K562 (cell line): ENCODE data around the gene LCE2D. TPM values are rescaled to one million over a fixed set of nuclear protein-coding genes. Genes with fewer than 3 reads are reported as not detected.

Experiments used
- ETV6 ChIP-seq, 3 experiments: fragments of 150-350 bp in 1 of 3; sonication (generic) in 1 of 3; formaldehyde crosslinking in 1 of 3; IDR thresholded peaks; 2 replicates each; pipeline versions ENCODE4 v1.6.1 to v1.8.0; 2014 to 2022; ENCODE audit warnings: borderline replicate concordance in 2 of 3, low read depth in 2 of 3, antibody characterized with exemption in 1 of 3, low read length in 1 of 3, mild to moderate bottlenecking in 1 of 3, missing genetic modification reagents in 1 of 3
- GABPA ChIP-seq: fragments of 200-800 bp; sonication (Bioruptor generic); conservative IDR thresholded peaks from 2 replicates; pipeline ENCODE4 v1.6.1; 2016; ENCODE audit warnings: low read depth, missing genetic modification characterization, missing compliant biosample characterization
- KLF16 ChIP-seq: IDR thresholded peaks from 2 replicates; pipeline ENCODE4 v1.6.1; 2016; ENCODE audit warnings: antibody characterized with exemption
- NEUROD1 ChIP-seq: fragments of 150-350 bp; IDR thresholded peaks from 2 replicates; pipeline ENCODE4 v1.6.1; 2014; ENCODE audit warnings: borderline replicate concordance, low read length, low read depth; ENCODE audit not compliant: partially characterized antibody
- RAD21 ChIP-seq, 2 experiments: fragments of 250-450 bp in 1 of 2; fragments of 450-650 bp in 1 of 2; sonication (Bioruptor Pico) in 1 of 2; formaldehyde crosslinking in 1 of 2; IDR thresholded peaks in 1 of 2; conservative IDR thresholded peaks in 1 of 2; 2 replicates each; pipeline versions ENCODE4 v1.4.0 to v1.8.0; 2020 to 2022; ENCODE audit warnings: mild to moderate bottlenecking in 2 of 2, moderate library complexity in 1 of 2
- U2AF1 ChIP-seq: fragments of 200-400 bp; formaldehyde crosslinking; optimal IDR thresholded peaks from 2 replicates; pipeline ENCODE3; 2017; ENCODE audit warnings: mild to moderate bottlenecking, low read depth, low read length, moderate library complexity
- ZNF384 ChIP-seq: IDR thresholded peaks from 2 replicates; pipeline ENCODE4 v1.6.1; 2012; ENCODE audit warnings: low read depth, low read length, improper control_type of control experiment
- polyA plus RNA-seq, 8 experiments: library from polyadenylated mRNA; depleted of rRNA in 4 of 8; stranded (reverse) in 5 of 8; unstranded in 3 of 8; fragments of >200 nt; fragmentation: Nextera tagmentation in 2 of 8; fragmentation: Illumina TruSeq in 1 of 8; extraction: Ambion mirVana in 2 of 8; extraction: Trizol in 1 of 8; gene quantifications; 2 replicates each; pipeline versions ENCODE4 v1.2.1 to v1.2.3, GENCODE V29; 2011 to 2014; ENCODE audit warnings: inconsistent platforms in 1 of 8, missing spikeins in 1 of 8
- total RNA-seq, 7 experiments: library from RNA; depleted of rRNA in 6 of 7; stranded (reverse); fragments of >200 nt in 6 of 7; fragmentation: Illumina TruSeq in 2 of 7; extraction: Trizol in 2 of 7; gene quantifications; 2 replicates each; pipeline versions ENCODE4 v1.2.1 to v1.2.3, GENCODE V29; 2011 to 2021; ENCODE audit warnings: low replicate concordance in 1 of 7
- TF ChIP-seq, protein P1 (sequence below): fragments of 450-650 bp; IDR thresholded peaks from 2 replicates; pipeline ENCODE4 v1.6.1; 2016; ENCODE audit warnings: low read depth
- TF ChIP-seq, protein P2 (sequence below): sonication (generic); formaldehyde crosslinking; IDR thresholded peaks from 2 replicates; pipeline ENCODE4 v1.8.0; 2022; ENCODE audit warnings: mild to moderate bottlenecking, missing genetic modification reagents
- TF ChIP-seq, protein P3 (sequence below), 2 experiments: fragments of 450-650 bp in 1 of 2; sonication (generic) in 1 of 2; formaldehyde crosslinking in 1 of 2; IDR thresholded peaks in 1 of 2; conservative IDR thresholded peaks in 1 of 2; 2 replicates each; pipeline versions ENCODE4 v1.6.1 to v1.8.1; 2016 to 2023; ENCODE audit warnings: mild to moderate bottlenecking in 2 of 2, moderate library complexity in 2 of 2, inconsistent platforms in 1 of 2, missing genetic modification reagents in 1 of 2
- TF ChIP-seq, protein P4 (sequence below): fragments of 250-450 bp; sonication (Bioruptor Pico); IDR thresholded peaks from 2 replicates; pipeline ENCODE4 v1.5.0; 2021; ENCODE audit warnings: mild to moderate bottlenecking, moderate library complexity

Gene LCE2D
- total and polyA plus RNA-seq, 9 of the 15 experiments (the other 6 are each of a cell fraction or from before 2014, with no cell fraction given), result not detected

DNA sequence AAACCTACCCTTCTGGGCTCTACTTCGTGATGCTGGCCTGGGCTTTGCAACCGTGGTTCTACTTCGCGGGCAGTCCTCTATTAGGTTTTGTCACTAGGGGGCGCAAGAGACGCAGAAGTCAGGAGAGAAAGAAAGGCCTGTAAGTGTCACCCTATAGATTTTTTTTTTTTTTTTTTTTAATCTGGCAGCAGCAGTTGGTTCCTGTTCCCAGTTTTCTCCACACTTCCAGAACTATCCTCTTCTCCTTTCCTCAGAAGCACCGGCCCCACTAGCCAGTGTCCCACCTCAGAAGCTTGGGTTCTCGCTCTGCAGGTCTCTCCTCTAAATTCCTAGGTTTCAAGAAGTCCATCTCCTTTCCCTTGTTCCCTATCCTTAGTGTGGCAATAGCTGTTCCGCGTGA lies 9.1 kb upstream of the LCE2D start (continued):
- TF ChIP-seq, protein P1, sequence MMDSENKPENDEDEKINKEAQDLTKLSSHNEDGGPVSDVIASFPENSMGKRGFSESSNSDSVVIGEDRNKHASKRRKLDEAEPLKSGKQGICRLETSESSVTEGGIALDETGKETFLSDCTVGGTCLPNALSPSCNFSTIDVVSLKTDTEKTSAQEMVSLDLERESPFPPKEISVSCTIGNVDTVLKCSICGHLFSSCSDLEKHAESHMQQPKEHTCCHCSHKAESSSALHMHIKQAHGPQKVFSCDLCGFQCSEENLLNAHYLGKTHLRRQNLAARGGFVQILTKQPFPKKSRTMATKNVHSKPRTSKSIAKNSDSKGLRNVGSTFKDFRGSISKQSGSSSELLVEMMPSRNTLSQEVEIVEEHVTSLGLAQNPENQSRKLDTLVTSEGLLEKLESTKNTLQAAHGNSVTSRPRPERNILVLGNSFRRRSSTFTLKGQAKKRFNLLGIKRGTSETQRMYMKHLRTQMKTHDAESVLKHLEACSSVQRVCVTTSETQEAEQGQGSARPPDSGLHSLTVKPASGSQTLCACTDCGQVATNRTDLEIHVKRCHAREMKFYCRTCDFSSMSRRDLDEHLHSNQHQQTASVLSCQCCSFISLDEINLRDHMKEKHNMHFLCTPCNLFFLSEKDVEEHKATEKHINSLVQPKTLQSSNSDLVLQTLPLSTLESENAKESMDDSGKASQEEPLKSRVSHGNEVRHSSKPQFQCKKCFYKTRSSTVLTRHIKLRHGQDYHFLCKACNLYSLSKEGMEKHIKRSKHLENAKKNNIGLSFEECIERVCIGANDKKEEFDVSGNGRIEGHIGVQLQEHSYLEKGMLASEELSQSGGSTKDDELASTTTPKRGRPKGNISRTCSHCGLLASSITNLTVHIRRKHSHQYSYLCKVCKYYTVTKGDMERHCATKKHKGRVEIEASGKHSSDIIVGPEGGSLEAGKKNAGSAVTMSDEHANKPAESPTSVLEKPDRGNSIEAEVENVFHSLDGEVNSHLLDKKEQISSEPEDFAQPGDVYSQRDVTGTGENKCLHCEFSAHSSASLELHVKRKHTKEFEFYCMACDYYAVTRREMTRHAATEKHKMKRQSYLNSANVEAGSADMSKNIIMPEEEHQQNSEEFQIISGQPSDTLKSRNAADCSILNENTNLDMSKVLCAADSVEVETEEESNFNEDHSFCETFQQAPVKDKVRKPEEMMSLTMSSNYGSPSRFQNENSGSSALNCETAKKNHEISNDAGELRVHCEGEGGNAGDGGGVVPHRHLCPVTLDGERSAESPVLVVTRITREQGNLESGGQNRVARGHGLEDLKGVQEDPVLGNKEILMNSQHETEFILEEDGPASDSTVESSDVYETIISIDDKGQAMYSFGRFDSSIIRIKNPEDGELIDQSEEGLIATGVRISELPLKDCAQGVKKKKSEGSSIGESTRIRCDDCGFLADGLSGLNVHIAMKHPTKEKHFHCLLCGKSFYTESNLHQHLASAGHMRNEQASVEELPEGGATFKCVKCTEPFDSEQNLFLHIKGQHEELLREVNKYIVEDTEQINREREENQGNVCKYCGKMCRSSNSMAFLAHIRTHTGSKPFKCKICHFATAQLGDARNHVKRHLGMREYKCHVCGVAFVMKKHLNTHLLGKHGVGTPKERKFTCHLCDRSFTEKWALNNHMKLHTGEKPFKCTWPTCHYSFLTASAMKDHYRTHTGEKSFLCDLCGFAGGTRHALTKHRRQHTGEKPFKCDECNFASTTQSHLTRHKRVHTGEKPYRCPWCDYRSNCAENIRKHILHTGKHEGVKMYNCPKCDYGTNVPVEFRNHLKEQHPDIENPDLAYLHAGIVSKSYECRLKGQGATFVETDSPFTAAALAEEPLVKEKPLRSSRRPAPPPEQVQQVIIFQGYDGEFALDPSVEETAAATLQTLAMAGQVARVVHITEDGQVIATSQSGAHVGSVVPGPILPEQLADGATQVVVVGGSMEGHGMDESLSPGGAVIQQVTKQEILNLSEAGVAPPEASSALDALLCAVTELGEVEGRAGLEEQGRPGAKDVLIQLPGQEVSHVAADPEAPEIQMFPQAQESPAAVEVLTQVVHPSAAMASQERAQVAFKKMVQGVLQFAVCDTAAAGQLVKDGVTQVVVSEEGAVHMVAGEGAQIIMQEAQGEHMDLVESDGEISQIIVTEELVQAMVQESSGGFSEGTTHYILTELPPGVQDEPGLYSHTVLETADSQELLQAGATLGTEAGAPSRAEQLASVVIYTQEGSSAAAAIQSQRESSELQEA, result no peak
- TF ChIP-seq RAD21 (CRISPR knock-in tag; conservative IDR thresholded peaks at IDR 0.05 in 1 of 2, IDR thresholded peaks at IDR 0.05 in 1 of 2) (peak; percentile 42 to 54), ETV6 (IDR thresholded peaks at IDR 0.05; ENCODE audit: borderline replicate concordance in 1 of 2, low read depth in 2 of 2, low read length in 1 of 2) (no peak), ETV6 (CRISPR knock-in tag; IDR thresholded peaks at IDR 0.05; ENCODE audit: borderline replicate concordance) (no peak), KLF16 (peak; percentile 27; the same call in 1 of the 2 replicates), U2AF1 (no peak), ZNF384 (peak; percentile 89), NEUROD1 (no peak), GABPA (tag) (no peak)
- TF ChIP-seq, protein P2, sequence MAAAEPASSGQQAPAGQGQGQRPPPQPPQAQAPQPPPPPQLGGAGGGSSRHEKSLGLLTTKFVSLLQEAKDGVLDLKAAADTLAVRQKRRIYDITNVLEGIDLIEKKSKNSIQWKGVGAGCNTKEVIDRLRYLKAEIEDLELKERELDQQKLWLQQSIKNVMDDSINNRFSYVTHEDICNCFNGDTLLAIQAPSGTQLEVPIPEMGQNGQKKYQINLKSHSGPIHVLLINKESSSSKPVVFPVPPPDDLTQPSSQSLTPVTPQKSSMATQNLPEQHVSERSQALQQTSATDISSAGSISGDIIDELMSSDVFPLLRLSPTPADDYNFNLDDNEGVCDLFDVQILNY (CRISPR knock-in tag), result no peak
- TF ChIP-seq, protein P3, sequence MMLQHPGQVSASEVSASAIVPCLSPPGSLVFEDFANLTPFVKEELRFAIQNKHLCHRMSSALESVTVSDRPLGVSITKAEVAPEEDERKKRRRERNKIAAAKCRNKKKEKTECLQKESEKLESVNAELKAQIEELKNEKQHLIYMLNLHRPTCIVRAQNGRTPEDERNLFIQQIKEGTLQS (IDR thresholded peaks at IDR 0.05), result no peak
- TF ChIP-seq, protein P3 (CRISPR knock-in tag; conservative IDR thresholded peaks at IDR 0.05), result no peak
- TF ChIP-seq, protein P4, sequence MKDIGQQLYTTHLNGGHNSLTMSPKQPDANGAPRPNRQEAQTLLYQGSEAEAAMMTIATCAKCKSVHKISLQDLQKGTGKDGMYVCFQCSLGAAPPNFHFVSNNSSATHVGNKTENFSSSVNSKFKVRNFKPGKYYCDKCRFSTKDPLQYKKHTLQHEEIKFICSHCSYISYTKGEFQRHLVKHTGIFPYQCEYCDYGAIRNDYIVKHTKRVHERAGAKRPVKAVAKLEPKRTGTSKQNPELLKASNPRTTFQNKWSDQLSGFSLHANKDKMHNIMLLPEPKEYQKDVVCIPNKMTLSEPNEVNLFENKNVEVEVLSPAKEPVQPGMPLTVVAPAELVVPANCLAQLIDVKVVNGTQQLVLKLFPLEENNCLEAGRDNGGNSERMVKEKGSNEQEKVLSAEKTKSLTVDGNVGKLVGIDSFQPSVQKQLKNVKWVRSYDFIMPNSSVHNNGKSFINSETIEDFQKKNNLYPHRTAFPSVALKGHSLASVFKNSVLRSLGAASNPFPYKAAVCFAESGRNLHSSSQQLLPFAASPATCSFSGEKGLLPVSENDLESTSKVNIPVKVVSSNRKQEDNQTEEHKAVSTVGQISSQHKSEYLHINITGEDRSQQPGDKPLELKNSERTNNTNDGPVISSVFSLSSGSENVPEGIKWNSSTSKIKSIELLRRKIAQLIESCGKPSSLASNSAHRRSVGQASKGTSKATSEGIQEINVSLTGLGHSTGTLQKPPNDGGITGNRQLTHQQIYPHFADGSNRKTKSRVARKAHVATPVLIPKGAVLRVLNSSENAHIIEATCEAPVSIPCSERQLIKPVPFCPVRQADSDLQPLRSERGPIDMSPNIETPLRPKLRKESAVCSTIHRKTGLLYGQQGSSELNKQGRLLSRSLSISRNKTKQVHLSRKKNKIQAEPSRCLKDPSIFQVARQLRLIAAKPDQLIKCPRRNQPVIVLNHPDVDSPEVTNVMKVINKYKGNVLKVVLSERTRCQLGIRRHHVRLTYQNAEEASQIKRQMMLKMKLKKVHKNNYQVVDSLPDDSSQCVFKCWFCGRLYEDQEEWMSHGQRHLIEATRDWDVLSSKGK, result no peak
